ENCODE results near the gene ADGRD2.
A peak's percentile ranks its signal among the peaks of the same experiment; 100 is the strongest.
"Not testable (repeated sequence)": the region's sequence is repeated elsewhere in the genome, so short reads cannot be mapped to it uniquely, and the experiment has no call there.

The ADGRD2 gene

GRCh38 chr9:124450241-124450924, at the start of gene ADGRD2:
TSS of gene ADGRD2 (plus strand) at chr9:124450451. CDS start at chr9:124451667, 1,216 bp downstream.
- DNase-seq, result no peak

- DNase-seq, result no peak
Measured at GRCh38 chr9:124403246-124403645, 47.0 kb upstream of the ADGRD2 start.

GRCh38 chr9:124409410-124409809, 40.8 kb upstream of the ADGRD2 start:
- DNase-seq, result no peak

- no peak for DNase-seq
Measured at GRCh38 chr9:124410321-124410913, 39.8 kb upstream of the ADGRD2 start.

- DNase-seq, result no peak
Measured at GRCh38 chr9:124411514-124412227, 38.6 kb upstream of the ADGRD2 start.

- no peak for DNase-seq
Measured at GRCh38 chr9:124412228-124412575, 38.0 kb upstream of the ADGRD2 start.

DNA sequence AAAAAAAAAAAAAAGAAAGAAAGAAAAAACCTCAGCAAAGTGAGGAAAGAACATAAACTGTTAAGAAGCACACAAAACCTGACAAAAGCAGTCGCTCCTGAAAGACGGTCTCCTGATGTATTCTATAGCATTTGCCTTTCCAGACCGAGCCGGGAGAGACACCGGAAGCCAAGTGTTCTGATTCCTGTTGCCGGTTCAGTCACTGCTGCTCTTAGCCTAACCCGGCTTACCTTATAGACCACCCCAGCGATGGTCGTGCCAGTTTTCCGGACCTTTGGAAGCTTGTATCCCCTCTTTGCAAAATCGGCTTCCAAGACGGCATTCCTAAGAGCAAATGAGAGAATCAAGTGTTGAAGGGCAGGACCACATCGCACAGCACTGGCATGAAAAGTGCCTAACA, 35.6 kb upstream of the ADGRD2 start:
- DNase-seq, result no peak

- peak; percentile 99 for DNase-seq
Measured at GRCh38 chr9:124415102-124415851, 35.0 kb upstream of the ADGRD2 start, which contains the start of gene PSMB7. TSS of gene PSMB7 (minus strand) at chr9:124415442. CDS start at chr9:124415425, 17 bp downstream.

DNA sequence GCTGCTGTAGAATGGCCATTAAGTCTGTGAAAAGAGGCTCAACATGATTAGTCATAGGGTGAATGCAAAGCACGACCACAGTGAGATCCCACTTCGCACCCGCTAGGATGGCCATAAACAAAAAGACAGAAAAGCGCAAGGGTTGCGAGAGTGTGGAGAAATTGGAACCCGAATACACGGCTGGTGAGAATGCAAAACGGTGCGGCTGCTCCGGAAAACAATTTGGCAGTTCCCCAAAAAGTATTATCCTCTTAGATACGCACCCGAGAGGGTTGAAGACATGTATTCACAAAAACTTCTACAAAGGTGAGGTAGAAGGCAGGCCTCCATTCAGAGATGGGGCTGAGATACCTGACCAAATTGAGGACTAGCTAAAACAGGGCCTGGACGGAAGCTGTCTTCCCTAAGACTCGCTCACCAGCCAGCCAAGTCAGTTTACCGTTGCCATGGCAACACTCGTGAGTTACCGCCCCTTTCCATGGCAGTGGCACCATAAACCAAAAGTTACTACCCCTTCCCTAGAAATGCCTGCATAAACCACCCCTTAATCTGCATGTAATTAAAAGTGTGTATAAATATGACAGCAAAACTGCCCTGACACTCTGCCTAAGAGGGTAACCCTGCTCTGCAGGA, 34.3 kb upstream of the ADGRD2 start:
- no peak for DNase-seq

DNA sequence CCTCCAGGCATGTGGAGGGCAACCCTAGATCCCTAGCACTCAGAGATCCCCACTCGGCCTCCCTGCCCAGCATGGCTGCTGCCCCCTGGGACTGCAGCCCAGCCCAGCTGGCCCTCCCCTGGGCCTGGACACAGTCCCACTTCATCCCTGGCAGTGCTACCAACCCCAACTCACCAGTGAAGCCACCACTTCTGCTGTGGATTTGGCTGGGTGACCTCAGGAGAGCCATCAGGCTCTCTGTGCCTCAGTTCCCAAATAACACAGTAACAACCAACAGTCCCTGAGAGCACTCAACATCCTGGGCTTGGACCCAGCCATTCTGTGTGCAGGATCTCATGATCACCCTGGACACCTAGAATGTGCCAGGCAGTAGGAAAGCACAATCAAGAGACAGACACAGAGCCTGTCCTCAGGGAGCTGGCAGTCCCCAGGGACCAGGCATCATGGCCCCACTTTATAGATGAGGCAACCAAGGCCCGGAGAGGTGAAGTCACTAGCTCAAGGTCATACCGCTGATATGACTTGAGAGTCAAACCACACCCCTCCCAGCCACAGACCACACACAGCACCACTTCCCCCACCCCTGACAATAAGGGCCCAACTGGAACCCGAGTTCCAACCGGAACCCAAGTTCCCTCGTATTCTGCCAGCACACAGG, 30.3 kb upstream of the ADGRD2 start:
- no peak for DNase-seq

GRCh38 chr9:124420991-124421543, 29.2 kb upstream of the ADGRD2 start:
- no peak for DNase-seq

GRCh38 chr9:124423155-124423554, 27.1 kb upstream of the ADGRD2 start:
- no peak for DNase-seq

DNA sequence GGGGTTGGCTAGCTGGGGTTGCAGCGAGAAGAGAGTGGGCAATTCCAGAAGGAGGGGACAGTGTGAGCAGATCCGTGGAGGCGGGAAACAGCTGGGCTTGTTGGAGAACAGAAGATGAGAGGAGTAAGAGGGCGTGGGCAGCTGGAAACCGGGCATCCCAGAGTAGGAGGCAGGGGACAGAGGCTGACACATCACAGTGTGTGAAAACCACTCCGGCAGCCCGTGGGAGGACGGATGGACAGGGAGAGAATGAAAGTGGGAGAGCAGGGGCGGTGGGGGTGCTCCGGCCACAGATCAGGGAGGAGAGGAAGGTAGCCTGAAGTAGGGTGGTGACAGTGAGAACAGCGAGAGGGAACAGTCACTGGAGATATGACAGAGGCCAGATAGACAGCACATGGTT, 26.7 kb upstream of the ADGRD2 start:
- no peak for DNase-seq

DNA sequence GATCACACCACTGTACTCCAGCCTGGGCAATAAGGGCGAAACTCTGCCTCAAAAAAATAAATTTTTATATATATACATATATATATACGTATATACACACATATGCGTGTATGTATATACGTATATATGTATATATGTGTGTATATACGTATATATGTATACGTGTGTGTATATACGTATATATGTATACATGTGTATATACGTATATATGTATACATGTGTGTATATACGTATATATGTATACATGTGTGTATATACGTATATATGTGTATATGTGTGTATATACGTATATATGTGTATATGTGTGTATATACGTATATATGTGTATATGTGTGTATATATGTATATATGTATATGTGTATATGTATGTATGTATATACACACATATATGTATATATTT, 24.5 kb upstream of the ADGRD2 start:
- not testable (repeated sequence) for DNase-seq

DNA sequence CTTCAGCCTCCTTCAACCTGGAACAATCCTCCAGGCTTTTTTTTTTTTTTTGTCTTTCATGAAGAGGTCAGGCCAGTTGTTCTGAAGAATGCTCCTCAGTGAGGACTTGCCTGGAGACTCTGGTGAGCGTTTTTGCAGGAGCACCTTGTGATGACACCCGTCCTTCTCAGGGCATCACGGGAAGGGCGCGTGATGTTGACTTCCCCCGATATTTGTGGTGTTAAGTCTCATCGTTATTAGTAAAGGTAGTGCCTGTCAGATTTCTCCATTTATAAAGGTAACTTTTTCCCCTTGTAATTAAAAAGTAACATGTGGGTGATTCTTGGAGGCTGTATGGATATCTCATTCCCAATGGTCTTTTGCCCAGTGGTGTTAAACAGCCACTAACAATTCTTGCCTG, 23.9 kb upstream of the ADGRD2 start:
- DNase-seq, result no peak

DNA sequence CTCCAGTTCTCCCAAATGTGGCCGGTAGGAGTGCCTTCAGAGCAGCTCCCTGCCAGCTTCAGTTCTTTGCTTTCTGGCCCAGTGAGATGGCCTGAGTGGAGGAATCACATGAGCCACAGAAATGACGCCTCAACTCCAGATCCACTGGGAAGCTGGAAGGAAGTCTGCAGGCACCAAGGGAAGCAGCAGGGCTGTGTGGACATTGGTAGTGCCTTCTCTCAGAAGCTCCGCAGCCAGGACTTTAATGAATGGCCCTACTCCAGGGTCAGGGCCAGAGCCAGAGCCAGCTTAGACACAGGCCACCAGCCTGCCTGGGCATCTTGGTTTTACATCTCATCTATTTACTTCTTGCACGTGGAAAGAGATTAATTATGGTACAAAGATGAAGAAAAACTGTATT, 23.0 kb upstream of the ADGRD2 start:
- DNase-seq, result no peak

- no peak for DNase-seq
Measured at GRCh38 chr9:124428751-124429529, 21.3 kb upstream of the ADGRD2 start.

GRCh38 chr9:124429530-124429867, 20.8 kb upstream of the ADGRD2 start:
- no peak for DNase-seq

- DNase-seq, result no peak
Measured at GRCh38 chr9:124436320-124436719, 13.9 kb upstream of the ADGRD2 start.

DNA sequence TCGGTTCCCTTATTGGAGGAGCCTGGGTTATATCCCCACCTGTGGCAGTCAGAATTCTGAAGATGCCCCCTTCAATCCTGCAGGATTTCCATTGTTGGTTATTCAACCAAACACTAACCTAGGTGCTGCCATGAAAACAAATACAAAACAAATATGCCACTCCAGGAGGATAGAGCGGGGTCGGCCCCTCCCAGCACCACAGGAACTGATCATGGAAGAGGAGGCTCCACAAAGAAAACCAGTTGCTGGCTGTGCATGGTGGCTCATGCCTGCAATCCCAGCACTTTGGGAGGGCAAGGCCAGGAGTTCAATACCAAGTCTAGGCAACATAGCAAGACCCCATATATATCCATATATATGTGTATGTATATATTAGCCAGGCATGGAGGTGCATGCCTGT, 13.2 kb upstream of the ADGRD2 start:
- no peak for DNase-seq

DNA sequence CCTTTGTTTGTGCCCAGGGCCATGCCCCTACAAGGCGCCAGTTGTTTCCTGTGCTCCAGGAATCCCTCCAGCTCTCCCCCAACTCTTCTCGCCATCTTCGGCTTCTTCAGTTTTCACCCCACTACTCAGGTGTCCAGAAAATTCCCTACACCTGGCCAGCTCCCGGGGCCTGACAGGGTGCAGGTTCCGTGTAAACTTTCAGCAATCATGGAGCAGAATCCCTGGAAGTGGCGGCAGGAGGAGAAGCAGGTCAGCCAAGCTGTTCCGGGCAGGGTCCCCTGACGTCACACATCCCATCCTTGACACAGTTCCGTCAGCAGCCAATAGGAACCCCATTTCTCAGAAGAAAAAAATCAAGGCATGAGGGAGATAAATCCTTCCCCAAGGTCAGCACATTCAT, 12.2 kb upstream of the ADGRD2 start:
- DNase-seq, result no peak

Measured in OCI-M1 (cell line).